ENCODE data around the gene TOMM5.

- TF ChIP-seq CTCF (IDR thresholded peaks at IDR 0.05) (no peak), EP300 (IDR thresholded peaks at IDR 0.05) (no peak), POLR2A (IDR thresholded peaks at IDR 0.05) (no peak)
Observed at GRCh38 chr9:37562826-37563225, 29.6 kb downstream of the TOMM5 start.
